OCI-M2 (cell line): ENCODE data around the gene AKR1B15.
"Not testable (repeated sequence)": the region's sequence is repeated elsewhere in the genome, so short reads cannot be mapped to it uniquely, and the experiment has no call there.

Experiments
- DNase-seq: peaks from one replicate; lab custom pipeline; 2025; ENCODE audit not compliant: unreplicated experiment; lab: John Stamatoyannopoulos, UW

Gene AKR1B15

GRCh38 chr7:134558370-134558769 lies 9.5 kb downstream of the AKR1B15 start:
- no peak for DNase-seq

- DNase-seq: not testable (repeated sequence)
These were observed 12.7 kb downstream of the AKR1B15 start for GRCh38 chr7:134561616-134562015.

DNA sequence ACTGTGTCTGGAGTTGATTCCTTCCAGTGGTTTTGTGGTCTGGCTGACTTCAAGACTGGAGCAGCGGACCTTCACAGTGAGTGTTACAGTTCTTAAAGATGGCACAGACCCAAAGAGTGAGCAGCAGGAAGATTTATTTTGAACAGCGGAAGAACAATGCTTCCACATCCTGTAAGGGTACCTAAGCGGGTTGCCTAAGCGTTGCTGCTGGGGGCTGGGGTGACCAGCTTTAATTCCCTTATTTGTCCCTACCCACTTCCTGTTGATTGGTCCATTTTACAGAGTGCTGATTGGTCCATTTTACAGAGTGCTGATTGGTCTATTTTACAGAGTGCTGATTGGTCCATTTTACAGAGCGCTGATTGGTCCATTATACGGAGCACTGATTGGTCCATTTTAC lies 13.2 kb downstream of the AKR1B15 start:
- DNase-seq: no peak

DNA sequence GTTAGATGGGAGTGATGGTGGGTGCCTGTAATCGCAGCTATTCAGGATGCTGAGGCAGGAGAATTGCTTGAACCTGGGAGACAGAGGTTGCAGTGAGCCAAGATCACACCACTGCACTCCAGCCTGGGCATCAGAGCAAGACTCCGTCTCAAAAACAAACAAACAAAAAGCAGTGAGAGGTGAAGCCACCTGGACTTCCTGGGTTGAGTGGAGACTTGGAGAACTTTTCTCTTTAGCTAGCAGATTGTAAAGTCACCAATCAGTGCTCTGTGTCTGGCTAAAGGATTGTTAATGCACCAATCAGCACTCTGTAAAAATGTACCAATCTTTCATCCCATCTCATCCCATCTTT lies 14.5 kb downstream of the AKR1B15 start:
- not testable (repeated sequence) for DNase-seq

GRCh38 chr7:134565643-134566136 lies 16.8 kb downstream of the AKR1B15 start:
- DNase-seq: no peak

DNA sequence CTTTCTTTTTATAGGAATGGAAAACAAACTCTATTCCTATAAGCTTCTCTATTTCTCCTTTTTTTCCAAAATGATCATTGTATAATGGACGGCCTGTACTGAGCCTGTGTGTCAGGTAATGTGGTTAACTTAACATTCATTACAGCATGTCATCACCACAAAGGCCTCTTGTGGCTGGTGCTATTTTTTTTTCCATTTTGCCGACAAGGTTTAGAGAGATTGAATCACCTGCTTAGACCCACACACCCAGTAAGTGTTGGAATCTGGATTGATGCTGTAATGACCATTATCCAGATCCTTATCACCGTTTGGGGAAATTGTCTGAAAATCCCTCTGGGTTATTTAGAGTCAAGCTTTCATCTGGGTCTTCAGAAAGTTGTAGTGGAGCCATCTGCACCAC lies 18.5 kb downstream of the AKR1B15 start:
- DNase-seq: no peak

GRCh38 chr7:134569962-134570361 lies 21.1 kb downstream of the AKR1B15 start:
- not testable (repeated sequence) for DNase-seq

- no peak for DNase-seq
These were observed 22.2 kb downstream of the AKR1B15 start for GRCh38 chr7:134571101-134571500.

GRCh38 chr7:134571746-134572461 lies 23.0 kb downstream of the AKR1B15 start:
- no peak for DNase-seq

DNA sequence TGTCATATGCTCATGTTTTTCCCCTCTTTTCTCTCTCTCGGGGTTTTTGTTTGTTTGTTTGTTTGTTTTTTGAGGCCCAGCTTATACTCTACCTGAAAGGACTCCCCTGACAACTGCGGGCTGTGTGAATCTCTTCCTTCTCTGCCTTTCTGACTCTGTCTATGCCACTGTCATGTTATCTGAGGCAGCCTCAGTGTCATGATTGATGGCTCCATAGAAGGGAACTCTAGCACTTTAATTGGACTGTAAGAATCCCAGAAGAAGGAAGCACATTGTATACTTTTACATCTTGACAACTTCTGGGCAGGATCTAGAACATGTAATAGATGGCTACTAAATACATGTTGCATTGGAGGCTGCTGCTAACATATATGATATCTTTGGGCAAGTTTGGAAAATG lies 25.4 kb downstream of the AKR1B15 start:
- DNase-seq: no peak

DNA sequence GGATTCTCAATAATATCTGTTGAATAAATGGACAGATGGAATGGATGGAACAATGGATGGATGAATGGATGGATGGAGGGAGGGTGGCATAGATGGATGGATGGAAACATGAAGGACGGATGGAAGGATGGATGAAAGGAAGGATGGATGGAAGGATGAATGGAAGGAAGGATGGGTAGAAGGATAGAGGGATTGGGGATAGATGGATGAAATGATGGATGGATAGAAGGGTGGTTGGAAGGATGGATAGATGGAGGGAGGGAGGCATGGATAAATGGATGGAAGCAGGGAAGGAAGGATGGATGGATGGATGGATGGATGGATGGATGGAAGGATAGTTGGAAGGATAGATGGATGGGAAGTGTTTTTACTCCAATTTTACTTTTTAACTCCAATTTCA lies 35.4 kb downstream of the AKR1B15 start:
- DNase-seq: no peak

GRCh38 chr7:134585897-134586296 lies 37.0 kb downstream of the AKR1B15 start:
- DNase-seq: no peak

GRCh38 chr7:134587750-134588149 lies 38.8 kb downstream of the AKR1B15 start:
- no peak for DNase-seq

DNA sequence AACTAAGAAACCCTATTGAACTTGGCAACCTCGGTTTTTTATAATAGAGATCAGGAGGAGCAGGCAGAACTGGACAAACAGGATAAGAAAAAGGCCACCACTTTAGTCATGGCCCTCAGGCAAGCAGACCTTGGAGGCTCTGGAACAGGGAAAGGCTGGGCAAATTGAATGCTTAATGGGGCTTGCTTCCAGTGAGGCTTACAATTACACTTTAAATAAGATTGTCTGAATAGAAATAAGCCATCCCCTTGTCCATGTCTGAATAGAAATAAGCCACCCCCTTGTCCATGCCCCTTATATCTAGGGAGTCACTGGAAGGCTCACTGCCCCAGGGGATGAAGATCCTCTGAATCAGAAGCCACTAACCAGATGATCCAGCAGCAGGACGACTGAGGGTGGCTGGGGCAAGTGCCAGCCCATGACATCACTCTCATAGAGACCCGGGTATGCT lies 40.6 kb downstream of the AKR1B15 start:
- DNase-seq: no peak

DNA sequence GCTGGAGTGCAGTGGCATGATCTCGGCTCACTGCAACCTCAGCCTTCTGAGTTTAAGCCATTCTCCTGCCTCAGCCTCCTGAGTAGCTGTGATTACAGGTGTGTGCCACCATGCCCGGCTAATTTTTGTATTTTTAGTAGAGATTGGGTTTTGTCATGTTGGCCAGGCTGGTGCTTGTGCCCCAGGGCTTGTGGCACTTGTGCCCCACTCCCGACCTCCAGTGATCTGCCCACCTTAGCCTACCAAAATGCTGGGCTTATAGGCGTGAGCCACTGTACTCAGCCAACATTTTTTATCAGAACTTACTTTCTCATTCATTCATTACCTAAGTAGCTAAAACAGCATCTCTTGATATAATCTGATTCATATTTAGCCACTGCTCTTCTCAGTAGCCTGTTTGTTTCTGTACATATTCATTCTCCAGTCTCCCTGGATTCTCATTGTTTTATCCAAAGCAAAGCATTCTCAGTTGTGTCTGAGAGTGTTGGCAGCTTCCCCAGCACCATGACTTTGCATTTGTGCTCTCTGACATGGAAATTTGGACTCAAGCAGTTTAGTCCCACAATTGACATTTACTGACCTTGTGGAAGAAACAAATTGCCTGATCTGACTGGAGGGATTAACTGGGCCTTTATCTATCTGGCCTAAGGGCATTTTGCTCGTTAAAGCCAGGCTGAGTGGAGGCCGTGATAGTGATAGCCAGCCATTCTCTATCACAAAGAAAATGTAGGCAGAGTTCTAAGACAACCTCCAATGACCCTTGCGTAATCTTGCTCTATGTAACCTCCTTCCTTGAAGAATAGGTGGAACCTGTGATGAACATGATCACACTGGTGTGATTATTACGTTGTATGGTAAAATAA lies 44.9 kb downstream of the AKR1B15 start:
- DNase-seq: peak; percentile 40

DNA sequence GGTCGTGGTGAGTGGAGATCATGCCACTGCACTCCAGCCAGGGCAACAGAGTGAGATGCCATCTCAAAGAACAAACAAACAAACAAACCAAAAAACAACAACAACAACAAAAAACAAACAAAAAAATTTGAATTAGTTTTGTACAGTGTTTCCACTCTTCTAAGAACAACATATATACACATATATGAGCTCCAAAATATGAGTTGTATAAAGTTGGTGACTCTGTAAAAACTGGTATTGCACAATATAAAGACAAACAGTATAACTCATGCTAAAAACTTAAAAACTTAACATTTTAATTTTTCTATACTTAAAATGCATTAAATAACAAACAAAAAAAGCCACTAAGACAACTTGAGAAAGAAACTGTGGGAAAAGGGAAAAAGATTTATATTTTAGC lies 46.0 kb downstream of the AKR1B15 start:
- no peak for DNase-seq

DNA sequence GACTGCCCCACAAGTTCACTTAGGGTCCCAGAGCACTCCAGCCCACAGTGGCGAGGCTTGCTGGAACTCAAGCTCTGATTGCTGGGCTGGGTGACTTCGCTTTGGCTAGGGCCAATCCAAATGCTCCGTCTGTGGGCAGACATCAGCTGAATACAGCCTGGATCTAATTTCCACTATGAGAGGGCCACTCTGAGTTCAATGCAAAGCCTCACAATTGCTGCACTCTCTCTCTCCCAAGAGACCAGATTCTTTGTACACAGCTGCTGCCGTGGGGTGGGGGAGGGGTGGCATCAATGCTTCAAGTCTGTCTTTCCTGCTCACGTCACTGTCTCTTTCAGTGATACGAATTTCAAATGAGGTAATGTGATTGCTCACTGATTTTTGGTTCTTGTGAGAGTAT lies 50.5 kb downstream of the AKR1B15 start:
- no peak for DNase-seq

DNA sequence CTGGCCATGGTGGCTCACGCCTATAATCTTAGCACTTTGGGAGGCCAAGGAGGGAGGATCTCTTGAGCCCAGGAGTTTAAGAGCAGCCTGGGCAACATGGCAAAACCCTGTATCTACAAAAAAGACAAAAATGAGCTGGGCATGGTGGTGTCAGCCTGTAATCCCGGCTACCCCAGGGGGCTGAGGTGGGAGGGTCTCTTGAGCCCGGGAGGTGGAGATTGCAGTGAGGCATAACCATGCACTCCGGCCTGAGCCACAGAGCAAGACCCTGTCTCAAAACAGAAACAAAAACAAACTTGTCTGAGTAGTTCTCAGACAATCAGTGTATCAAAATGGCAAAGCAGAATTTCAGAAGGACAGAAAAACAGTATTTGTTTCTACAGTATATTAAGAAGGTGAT lies 52.5 kb downstream of the AKR1B15 start:
- no peak for DNase-seq

DNA sequence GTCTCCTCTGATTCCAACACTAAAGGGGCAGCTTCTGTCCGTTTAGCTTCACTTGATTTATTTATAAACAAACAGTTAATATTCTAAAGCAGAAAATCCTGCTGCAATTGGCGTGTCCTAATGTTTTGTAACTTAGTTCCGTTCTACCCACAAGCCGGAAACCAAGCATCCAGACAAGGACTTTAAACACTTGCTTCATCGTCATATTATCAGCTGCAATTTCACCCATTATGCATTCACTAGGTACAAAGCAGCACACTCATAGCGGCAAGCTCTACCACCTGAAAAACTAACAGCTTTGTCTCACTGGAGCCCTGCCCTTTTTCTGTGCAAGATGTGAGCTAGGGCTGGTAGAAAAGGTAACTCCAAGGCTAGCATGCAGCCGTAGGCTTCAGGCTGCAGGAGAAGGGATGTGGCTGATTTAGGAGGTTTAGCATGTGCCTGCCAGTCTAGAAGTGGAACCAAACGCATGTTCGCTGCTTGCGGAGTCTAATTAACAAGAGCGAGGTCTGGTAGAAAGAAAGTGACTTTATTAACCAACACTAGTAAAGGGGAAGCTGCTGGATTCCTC lies 54.1 kb downstream of the AKR1B15 start:
- DNase-seq: no peak

GRCh38 chr7:134605978-134606923 lies 57.3 kb downstream of the AKR1B15 start:
- peak; percentile 39 for DNase-seq
